GM18870 (cell line): Measurements from ENCODE around the gene CCDC7.
"Not testable (repeated sequence)": the region's sequence is repeated elsewhere in the genome, so short reads cannot be mapped to it uniquely, and the experiment has no call there.

ENCODE experiments used
- ATAC-seq: cut with Tn5 transposase; IDR thresholded peaks from one replicate; pipeline ENCODE4 v1.9.1; 2021; ENCODE audit warnings: moderate library complexity; ENCODE audit not compliant: unreplicated experiment

CCDC7 gene

DNA sequence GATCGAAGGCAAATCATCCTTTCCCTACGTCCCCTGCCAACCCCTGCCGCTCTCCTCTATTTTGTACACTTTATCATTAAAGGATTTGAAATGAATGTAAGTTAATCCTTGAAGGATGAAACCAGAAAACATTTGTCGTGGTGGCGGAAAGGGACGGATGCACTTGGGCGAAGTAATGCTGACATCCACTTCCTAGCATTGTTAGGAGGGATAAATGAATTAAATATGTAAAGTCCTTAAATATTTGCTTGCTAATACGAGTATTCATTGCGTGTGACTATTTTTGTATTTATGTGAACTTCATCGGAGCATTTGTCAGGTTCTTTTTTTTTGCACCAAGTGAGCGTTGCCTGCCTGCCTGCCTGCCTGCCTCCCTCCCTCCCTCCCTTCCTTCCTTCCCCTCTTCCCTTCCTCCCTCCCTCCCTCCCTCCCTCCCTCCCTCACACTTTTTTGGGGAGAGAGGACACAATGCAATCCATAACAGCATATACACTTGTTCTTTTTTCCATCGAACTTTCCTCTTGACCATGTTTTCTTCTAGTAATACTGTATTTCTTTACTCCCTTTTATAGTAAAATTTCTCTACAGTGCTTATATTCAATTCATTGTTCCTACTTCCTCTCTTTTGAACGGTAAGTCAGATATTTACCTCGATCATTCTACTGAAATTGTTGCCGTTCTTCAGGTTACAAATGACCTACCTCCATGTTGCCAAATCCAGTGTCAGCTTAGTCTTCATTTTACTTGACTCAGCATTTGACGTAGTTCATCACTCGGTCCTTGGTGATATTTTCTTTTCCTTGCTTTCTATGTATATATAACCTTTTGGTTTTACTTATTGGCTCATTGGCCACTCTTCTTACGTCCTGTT lies 831 bp downstream of the CCDC7 start:
- ATAC-seq, result peak; percentile 5

DNA sequence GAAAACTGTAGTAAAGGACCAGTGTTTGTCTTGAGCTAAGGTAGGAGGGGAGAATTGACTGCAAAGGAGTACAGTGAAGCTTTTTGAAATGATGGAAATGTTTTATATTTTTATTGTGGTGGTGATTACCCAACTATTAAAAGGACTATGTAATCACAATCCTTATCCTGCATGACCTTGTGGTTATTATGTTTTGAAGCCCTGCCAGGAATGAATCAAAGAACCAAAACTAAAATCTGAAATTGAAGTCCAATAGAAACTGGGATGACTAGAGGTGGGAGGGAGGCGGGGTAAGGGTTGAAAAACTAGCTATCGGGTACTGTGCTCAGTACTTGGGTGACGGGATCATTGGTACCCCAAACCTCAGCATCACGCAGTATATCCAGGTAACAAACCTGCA lies 8.2 kb downstream of the CCDC7 start:
- no peak for ATAC-seq

DNA sequence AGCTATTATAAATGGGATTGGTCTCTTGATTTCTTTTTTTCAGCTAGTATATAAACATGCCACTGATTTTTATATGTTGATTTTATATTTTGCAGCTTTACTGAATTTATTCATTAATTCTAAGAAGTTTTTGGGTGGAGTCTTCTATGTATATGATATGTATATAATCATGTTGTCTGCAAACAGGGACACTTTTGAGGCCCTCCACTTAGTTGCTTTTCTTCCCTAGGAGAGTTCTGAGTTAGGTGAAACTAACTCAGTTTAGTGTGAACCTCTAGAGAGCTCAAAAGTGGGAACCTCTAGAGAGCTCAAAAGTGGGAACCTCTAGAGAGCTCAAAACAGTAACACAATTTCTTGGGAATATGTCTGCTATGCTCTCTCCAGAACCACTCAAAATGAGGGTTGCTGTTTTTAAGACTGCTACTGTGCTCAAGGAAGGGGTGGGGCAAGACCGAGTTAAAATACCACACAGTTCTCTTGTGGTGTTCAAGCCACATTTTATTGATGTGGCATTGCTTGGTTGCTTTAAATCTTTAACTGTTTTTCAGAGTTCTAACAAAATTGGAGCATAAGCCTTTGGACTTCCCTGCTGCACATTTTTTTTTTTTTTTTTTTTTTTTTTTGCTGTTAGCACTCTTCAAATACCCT lies 13.2 kb downstream of the CCDC7 start:
- ATAC-seq, result no peak

DNA sequence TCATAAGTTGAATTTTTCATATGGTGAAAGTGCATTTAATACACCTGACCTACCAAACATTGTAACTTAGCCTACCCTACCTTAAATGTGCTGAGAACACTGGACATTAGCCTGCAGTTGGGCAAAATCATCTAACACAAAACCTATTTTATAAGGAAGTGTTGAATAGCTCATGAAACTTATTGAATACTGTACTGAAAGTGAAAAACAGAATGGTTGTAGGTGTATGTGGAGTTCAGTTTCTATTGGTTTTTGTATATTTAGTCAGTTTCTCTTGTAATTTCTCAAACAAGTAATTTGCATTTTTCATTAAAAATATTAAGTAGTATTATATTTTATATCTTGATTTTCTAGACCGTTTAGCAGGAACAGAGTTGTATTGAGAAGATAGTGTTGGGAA lies 15.3 kb downstream of the CCDC7 start:
- ATAC-seq, result peak; percentile 67

DNA sequence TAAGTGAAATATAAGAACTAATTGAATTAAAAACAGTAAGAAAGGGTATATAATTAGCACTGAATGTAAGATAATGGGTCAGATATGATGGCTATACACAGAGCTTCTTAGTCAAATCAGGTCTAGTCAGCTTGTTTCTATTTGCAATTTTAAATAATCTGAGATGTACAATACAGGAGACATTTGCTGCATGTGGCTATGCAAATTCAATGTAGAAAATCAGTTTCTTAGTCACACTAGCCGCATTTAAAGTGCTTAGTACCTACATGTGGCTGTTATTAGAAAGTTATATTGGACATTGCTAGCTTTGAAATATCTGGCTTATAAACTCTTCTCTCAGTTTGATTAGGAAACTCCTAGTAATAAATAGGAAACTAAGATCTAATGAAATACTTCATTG lies 25.3 kb downstream of the CCDC7 start:
- ATAC-seq, result no peak

DNA sequence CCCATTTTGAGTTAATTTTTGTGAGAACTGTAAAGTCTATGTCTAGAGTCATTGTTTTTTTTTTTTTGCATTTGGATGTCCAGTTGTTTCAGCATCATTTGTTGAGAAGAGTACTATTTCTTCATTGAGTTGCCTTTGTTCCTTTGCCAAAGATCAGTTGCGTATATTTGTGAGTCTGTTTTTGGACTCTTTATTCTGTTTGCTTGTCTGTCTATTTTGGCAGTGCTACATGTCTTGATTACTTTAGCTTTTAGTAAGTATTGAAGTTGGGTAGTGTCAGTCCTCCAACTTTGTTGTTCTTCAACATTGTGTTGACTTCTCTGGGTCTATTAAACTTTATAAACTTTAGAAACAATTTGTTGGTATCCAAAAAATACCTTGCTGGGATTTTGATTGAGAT lies 31.6 kb downstream of the CCDC7 start:
- no peak for ATAC-seq

DNA sequence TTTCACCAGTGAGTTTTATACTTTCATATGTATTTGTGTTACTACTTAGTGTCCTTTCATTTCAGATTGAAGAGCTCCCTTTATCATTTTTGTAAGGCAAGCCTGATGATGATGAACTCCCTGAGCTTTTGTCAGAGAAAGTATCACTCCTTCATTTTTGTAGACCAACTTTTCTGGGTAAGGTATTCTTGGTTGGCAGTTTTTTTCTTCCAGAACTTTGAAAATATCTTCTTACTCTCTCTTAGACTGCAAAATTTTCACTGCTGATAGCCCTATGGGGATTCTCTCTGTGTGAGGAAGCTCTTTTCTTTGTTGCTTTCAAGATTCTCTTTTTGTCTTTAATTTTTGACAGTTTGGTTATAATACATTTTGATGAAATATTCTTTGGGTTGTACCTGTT lies 35.7 kb downstream of the CCDC7 start:
- no peak for ATAC-seq

DNA sequence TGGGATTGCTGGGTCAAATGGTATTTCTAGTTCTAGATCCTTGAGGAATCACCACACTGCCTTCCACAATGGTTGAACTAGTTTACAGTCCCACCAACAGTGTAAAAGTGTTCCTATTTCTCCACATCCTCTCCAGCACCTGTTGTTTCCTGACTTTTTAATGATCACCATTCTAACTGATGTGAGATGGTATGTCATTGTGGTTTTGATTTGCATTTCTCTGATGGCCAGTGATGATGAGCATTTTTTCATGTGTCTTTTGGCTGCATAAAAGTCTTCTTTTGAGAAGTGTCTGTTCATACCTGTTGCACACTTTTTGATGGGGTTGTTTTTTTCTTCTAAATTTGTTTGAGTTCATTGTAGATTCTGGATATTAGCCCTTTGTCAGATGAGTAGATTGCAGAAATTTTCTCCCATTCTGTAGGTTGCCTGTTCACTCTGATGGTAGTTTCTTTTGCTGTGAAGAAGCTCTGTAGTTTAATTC lies 37.1 kb downstream of the CCDC7 start:
- not testable (repeated sequence) for ATAC-seq

DNA sequence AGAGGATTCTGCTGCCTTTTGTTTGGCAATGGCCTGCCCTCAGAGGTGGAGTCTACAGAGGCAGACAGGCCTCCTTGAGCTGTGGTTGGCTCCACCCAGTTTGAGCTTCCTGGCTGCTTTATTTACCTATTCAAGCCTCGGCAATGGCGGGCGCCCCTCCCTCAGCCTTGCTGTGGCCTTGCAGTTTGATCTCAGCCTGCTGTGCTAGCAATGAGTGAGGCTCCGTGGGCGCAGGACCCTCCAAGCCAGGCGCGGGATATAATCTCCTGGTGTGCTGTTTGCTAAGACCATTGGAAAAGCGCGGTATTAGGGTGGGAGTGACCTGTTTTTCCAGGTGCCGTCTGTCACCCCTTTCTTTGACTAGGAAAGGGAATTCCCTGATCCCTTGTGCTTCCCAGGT lies 42.1 kb downstream of the CCDC7 start:
- not testable (repeated sequence) for ATAC-seq

DNA sequence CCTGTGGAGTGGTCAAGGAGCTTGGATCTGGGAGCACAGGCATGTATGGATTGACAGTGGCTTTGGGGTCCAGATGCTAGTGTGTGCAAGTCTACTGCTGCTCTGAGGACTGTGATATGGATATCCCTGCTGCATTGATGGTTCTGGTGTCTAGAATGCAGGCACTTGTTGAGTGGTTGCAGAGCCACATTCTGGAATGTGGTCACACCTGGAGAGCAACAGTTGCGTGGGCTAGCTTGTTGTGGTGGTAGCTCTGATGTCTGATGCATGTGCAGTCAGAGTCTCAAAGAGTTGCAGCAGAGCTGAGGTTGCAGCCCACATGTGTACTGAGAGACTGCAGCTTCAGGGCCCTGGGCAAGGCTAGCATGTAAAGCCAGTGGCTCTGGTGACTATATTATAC lies 43.2 kb downstream of the CCDC7 start:
- ATAC-seq, result no peak

DNA sequence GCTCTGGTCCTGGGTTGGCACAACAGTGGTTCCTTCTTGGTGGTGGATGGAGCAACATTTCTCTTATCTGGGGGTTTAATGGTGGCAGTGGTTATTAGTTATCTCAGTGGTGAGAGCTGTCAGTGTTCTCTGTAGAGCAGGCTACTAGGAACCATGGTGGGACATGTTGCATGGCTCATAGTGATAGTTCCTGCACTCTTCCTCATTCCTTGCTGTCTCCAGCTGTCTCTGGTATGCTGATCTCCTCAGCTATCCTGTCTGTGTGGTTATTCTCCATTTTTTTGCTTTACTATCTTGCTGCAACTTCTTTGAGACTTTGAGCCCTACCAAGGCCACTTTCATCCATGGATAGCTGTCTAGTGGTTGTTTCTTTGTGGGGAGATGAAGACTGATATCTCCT lies 44.0 kb downstream of the CCDC7 start:
- no peak for ATAC-seq

DNA sequence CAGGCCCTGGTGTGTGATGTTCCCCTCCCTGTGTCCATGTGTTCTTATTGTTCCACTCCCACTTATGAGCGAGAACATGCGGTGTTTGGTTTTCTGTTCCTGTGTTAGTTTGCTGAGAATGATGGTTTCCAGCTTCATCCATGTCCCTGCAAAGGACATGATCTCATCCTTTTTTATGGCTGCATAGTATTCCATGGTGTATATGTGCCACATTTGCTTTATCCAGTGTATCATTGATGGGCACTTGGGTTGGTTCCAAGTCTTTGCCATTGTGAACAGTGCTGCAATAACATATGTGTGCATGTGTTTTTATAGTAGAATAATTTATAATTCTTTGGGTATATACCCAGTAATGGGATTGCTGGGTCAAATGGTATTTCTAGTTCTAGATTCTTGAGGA lies 48.6 kb downstream of the CCDC7 start:
- not testable (repeated sequence) for ATAC-seq

DNA sequence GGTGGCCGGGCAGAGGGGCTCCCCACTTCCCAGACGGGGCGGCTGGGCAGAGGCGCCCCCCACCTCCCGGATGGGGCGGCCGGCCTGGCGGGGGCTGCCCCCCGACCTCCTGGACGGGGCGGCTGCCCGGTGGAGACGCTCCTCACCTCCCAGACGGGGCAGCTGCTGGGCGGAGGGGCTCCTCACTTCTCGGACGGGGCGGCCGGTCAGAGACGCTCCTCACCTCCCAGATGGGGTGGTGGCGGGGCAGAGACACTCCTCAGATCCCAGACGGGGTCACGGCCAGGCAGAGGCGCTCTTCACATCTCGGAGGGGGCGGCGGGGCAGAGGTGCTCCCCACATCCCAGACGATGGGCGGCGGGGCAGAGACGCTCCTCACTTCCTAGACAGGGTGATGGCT lies 54.2 kb downstream of the CCDC7 start:
- ATAC-seq, result not testable (repeated sequence)

DNA sequence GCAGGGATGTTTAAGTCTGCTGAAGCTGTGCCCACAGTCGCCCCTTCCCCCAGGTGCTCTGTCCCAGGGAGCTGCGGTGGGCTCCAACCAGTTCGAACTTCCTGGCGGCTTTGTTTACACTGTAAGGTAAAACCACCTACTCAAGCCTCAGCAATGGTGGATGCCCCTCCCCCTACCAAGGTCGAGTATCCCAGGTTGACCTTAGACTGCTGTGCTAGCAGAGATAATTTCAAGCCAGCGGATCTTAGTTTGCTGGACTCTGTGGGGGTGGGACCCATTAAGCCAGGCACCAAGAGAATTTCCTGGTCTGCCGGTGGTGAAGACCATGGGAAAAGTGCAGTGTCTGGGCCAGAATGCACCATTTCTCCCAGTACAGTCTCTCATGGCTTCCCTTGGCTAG lies 56.0 kb downstream of the CCDC7 start:
- ATAC-seq, result no peak

DNA sequence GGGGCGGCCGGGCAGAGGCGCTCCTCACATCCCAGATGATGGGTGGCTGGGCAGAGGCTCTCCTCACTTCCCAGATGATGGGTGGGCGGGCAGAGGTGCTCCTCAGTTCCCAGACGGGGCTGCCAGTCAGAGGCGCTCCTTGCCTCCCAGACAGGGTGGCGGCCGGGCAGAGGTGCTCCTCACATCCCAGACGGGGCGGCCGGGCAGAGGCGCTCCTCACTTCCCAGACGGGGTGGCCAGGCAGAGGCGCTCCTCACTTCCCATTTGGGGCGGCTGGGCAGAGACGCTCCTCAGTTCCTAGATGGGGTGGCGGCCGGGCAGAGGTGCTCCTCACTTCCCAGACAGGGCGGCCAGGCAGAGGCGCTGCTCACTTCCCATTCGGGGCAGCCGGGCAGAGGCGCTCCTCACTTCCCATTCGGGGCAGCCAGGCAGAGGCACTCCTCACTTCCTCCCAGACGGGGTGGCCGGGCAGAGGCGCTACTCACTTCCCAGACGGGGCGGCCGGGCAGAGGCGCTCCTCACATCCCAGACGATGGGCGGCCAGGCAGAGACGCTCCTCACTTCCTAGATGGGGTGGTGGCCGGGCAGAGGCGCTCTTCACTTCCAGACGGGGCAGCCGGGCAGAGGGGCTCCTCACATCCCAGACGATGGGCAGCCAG lies 60.0 kb downstream of the CCDC7 start:
- not testable (repeated sequence) for ATAC-seq

DNA sequence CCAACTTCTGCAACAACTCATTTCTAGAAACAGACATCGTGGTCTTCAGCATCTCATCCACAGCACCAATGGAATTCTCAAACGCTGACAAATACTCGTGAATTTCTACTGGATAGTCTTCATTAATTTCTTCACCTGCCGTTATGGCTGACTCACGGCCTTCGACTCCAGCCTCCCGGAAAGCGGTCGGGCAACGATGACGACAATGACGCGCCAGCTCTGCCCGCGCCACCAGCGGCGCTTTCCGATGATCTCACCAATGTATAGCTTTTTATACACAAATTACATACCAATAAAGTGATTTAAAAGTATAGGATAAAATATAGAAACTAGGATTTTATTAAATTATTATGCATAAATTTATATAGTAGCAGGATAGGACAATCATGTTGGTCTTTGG lies 65.7 kb downstream of the CCDC7 start:
- no peak for ATAC-seq

DNA sequence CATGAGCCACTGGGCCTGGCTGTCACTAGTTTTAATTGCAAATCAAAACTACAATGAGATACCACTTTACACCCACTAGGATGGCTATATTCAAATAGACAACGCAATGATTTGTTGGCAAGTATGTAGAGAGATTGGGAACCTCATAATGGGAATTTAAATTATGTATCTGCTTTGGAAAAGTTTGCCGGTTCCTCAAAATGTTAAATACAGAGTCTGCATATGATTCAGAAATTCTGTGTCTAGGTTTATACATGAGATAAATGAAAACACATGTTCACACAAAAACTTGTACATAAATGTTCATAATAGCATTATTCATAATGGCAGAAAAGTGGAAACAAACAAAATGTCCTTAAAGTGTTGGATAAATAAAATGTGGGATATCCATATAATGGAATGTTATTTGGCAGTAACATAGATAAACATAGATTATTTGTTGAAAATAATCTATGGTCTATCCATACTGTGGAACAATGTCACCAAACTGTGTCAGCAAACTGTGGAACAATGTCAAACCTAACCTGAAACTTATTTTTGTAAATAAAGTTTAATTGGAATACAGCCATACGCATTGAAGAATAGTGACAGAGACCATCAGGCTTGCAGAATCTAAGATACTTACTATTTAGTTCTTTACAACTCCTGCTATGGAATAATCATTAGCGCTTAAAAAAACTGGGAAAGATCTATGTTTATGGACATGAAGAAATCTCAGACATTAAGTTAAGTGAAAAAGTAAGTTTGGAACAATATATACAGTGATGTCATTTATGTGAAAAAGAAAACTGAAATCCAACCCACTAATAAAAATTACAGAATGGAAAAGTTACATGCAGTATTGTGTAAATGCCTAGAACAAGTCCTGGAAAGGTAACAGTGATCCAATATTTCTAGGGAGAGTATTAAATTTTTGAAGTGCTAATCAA lies 70.9 kb downstream of the CCDC7 start:
- ATAC-seq, result no peak

DNA sequence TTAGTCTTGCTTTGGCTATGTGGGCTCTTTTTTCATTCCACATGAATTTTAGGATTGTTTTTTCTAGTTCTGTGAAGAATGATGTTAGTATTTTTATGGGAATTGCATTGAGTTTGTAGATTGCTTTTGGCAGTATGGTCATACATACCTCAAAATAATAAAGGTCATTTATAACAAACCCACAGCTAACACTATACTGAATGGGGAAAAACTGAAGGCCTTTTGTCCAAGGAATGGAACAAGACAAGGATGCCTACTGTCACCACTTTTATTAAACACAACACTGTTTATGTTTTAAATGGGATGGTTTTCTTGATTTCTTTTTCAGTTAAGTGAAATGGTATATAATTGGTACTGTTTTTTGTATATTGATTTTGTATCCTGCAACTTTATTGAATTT lies 84.3 kb downstream of the CCDC7 start:
- no peak for ATAC-seq

DNA sequence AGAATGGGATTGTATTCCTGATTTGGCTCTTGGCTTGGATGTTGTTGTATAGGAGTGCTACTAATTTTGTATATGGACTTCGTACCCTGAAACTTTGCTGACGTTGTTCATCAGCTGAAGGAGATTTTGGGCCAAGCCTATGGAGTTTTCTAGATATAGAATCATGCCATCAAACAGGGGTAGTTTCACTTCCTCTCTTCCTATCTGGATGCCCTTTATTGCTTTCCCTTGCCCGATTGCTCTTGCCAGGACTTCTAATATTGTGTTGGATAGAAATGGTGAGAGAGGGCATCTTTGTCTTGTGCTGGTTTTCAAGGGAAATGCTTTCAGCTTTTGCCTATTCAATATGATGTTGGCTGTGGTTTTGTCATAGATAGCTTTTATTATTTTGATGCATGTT lies 92.3 kb downstream of the CCDC7 start:
- ATAC-seq, result no peak

DNA sequence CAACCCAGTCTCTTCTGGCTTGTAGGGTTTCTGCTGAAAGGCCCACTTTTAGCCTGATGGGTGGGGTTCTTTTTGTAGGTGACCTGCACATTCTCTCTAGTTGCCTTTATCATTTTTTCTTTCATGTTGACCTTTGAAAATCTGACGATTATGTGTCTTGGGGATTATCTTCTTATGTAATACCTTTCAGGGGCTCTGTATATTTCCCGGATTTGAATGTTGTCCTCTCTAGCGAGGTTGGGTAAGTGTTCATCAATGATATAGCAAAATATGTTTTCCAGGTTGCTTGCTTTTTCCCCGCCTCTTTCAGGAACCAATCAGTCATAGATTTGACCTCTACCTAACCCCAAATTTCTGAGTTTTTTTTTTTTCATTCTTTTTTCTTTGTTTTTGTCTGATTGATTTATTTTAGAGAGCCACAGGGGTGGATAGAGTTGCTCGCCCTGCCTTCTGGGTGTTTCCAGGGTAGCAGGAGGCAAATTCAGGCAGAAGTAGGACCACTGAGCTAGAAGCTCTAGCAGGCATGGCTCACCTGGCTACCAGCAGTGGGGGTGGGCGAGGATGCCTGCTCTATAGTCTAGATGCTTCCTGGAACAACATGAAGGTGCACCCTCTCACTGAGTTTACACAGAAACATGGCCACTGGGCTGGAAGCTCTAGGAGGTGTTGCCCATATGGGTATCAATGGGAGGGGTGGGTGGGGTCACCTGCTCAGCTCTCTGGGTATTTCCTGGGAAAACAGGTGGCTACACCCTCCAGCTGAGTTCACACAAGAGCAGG lies 94.9 kb downstream of the CCDC7 start:
- no peak for ATAC-seq
